Neural crest cell (in vitro differentiated cells): Measurements from ENCODE around the gene MED16. TPM values are rescaled to one million over a fixed set of nuclear protein-coding genes. Genes with fewer than 3 reads are reported as not detected.

Experiments
- DNase-seq: peaks from one replicate; pipeline ENCODE4 v3.0.0; 2021; ENCODE audit warnings: low read depth, mixed read lengths, low spot score
- H3K27ac Mint-ChIP-seq: one replicate; pipeline ENCODE4 v1.8.0; 2021; ENCODE audit warnings: mild to moderate bottlenecking, mixed read lengths; ENCODE audit not compliant: unreplicated experiment
- H3K27me3 Mint-ChIP-seq: 2 replicates; pipeline ENCODE4 v1.8.0; 2021; ENCODE audit warnings: low read depth, mild to moderate bottlenecking, mixed read lengths
- H3K36me3 Mint-ChIP-seq: 2 replicates; pipeline ENCODE4 v1.8.0; 2021; ENCODE audit warnings: low read depth, mild to moderate bottlenecking, mixed read lengths
- H3K4me1 Mint-ChIP-seq: 2 replicates; pipeline ENCODE4 v1.8.0; 2021; ENCODE audit warnings: mixed read lengths
- H3K4me3 Mint-ChIP-seq: one replicate; pipeline ENCODE4 v1.8.0; 2021; ENCODE audit warnings: mild to moderate bottlenecking, mixed read lengths
- H3K9me3 Mint-ChIP-seq: 2 replicates; pipeline ENCODE4 v1.8.0; 2021; ENCODE audit warnings: mixed read lengths
- total RNA-seq: library from RNA; stranded (reverse); gene quantifications from 2 replicates; pipeline ENCODE4 v1.2.1, GENCODE V29; 2021
- TF ChIP-seq, protein P1 (sequence below): fragments of 200-600 bp; sonication (generic); conservative IDR thresholded peaks from 2 replicates; pipeline ENCODE4 v1.5.0; 2021; ENCODE audit warnings: antibody characterized with exemption, mild to moderate bottlenecking

MED16 gene
- total RNA-seq, 1 donor from 2014 or later, result 77.7 TPM

DNA sequence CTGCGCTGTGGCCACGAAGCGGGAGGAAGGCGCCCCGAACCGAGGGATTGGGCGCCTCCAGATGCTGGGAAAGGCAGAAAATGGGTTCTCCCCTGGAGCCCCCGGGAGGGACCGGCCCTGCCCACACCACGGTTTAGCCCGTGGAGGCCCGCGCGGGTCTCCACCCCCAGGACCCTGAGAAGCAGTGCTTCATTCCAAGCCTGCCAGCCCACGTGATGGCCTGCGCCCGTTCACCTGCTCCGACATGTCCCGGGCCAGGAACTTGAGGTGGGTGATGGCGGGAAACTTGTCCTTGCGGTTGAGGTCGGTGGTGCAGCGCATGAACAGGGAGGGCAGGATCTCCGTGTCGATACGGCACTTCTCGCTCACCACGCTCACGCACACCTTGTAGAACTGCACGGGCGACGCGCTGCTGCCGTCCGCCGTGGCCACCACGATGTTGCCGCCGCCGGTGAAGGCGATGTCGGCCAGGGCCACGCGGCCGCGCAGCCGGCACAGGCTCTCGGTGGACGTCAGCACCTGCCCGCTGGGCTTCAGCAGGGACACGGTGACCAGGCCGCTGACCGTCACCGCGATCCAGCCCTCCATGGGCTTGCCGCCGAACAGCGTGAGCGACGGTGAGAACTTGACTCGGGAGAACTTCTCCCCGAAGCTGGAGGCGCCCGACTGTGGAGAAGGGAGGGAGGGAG lies 7.3 kb downstream of the MED16 start:
- Mint-ChIP-seq H3K4me3 (no peak overlapping the region), H3K9me3 (no peaks in the 10 kb centered on the region), H3K27ac (no peak overlapping the region), H3K27me3 (no peaks in the 10 kb centered on the region), H3K4me1 (no peaks in the 10 kb centered on the region), H3K36me3 (no peaks in the 10 kb centered on the region)
- DNase-seq, result no peak
- TF ChIP-seq, protein P1, sequence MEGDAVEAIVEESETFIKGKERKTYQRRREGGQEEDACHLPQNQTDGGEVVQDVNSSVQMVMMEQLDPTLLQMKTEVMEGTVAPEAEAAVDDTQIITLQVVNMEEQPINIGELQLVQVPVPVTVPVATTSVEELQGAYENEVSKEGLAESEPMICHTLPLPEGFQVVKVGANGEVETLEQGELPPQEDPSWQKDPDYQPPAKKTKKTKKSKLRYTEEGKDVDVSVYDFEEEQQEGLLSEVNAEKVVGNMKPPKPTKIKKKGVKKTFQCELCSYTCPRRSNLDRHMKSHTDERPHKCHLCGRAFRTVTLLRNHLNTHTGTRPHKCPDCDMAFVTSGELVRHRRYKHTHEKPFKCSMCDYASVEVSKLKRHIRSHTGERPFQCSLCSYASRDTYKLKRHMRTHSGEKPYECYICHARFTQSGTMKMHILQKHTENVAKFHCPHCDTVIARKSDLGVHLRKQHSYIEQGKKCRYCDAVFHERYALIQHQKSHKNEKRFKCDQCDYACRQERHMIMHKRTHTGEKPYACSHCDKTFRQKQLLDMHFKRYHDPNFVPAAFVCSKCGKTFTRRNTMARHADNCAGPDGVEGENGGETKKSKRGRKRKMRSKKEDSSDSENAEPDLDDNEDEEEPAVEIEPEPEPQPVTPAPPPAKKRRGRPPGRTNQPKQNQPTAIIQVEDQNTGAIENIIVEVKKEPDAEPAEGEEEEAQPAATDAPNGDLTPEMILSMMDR, result no peak

DNA sequence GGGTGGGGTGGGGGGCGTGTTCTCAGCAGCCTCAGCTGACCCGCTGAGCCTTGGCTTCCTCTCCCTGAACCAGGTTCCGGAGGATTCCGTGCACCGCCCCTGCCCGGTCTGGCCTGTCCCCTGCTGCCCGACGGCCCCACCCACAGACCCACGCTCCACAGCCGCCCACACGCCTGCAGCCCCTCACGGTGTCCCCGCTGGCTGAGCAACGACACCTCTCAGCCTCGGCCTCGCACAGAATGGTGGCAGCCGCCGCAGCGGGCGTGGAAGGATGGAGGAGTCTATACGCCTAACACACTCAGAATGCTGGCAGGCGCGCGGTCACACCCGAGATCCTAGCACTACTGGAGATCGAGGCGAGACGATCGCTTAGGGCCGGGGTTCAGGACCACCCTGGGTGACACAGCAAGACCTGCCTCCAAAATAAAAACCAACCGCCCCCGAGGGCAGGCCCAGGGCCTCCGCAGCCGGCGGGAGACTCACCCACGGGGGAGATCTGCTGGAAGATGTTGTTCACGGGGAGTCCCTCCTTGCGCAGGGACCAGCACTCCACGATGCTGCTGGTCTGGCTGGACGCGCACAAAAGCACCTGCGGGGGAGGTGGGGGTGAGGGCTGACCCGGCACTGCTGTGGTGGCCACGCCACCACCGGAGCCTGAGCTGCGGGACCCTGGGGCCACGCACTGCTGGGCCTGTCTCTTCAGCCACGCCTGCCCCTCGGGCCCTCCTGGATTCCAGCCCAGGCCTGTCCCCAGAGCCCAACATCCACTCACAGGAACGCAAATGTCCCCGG lies 8.4 kb downstream of the MED16 start:
- no peaks in the 10 kb centered on the region for H3K9me3 Mint-ChIP-seq
- no peak overlapping the region for H3K4me3 Mint-ChIP-seq
- H3K27ac Mint-ChIP-seq, result no peak overlapping the region
- H3K27me3 Mint-ChIP-seq, result no peaks in the 10 kb centered on the region
- TF ChIP-seq, protein P1, result no peak
- DNase-seq, result no peak
- H3K4me1 Mint-ChIP-seq, result no peaks in the 10 kb centered on the region
- H3K36me3 Mint-ChIP-seq, result no peaks in the 10 kb centered on the region

DNA sequence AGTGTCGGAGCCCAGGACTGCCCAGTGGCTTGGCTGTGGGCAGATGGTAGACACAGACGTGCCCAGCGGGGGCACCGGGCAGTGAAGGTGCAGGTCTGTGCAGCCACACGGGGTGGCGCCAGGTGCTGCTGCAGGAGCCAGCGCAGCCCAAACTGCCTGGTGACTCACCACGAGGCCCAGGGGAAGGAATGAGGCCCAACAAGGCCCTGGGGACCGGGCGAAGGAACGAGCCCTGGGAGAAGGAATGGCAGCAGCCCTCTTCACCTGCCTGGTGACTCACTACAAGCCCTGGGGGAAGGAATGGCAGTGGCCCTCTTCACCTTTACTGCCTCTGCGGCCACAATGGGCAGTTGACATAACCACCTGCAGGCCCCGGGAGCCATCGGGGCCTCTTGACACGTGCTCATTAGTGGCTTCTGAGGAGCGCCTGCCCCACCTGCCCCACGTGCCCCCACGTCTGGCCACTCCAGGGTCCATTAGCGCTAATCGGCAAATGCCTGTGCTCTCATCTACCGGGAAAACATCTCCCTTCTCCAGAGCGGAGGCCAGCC lies 9.3 kb downstream of the MED16 start:
- DNase-seq, result no peak

DNA sequence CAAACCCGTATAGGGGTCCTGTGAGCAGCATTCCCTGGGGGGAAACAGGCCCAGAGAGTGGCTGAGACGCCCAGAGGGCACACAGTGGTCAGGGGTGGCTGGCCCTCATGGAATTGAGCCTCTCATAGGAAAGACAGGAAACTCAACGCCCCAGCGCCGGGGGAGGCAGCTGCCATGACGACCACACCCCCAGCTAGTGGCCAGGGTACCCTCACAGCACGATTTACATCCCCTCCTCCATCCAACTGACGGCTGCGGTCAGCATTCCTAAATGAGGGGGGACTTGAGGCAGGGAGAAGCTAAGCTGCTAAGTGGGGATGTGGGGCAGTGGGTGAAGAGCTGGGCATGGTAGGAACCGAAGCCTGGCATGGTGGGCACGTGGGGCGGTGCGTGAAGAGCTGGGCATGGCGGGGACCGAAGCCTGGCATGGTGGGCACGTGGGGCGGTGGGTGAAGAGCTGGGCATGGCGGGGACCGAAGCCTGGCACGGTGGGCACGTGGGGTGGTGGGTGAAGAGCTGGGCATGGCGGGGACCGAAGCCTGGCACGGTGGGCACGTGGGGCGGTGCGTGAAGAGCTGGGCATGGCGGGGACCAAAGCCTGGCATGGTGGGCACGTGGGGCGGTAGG lies 10.0 kb downstream of the MED16 start:
- no peak for DNase-seq
- Mint-ChIP-seq H3K4me1 (no peaks in the 10 kb centered on the region), H3K36me3 (no peaks in the 10 kb centered on the region), H3K9me3 (no peaks in the 10 kb centered on the region), H3K4me3 (no peak overlapping the region), H3K27ac (no peak overlapping the region), H3K27me3 (no peaks in the 10 kb centered on the region)
- TF ChIP-seq, protein P1, result no peak

More for the DNA sequence above, 9.3 kb downstream of the MED16 start:
- Mint-ChIP-seq H3K4me1 (no peaks in the 10 kb centered on the region), H3K27ac (no peak overlapping the region), H3K36me3 (no peaks in the 10 kb centered on the region), H3K4me3 (no peak overlapping the region), H3K27me3 (no peaks in the 10 kb centered on the region), H3K9me3 (no peaks in the 10 kb centered on the region)
- TF ChIP-seq, protein P1, result no peak

DNA sequence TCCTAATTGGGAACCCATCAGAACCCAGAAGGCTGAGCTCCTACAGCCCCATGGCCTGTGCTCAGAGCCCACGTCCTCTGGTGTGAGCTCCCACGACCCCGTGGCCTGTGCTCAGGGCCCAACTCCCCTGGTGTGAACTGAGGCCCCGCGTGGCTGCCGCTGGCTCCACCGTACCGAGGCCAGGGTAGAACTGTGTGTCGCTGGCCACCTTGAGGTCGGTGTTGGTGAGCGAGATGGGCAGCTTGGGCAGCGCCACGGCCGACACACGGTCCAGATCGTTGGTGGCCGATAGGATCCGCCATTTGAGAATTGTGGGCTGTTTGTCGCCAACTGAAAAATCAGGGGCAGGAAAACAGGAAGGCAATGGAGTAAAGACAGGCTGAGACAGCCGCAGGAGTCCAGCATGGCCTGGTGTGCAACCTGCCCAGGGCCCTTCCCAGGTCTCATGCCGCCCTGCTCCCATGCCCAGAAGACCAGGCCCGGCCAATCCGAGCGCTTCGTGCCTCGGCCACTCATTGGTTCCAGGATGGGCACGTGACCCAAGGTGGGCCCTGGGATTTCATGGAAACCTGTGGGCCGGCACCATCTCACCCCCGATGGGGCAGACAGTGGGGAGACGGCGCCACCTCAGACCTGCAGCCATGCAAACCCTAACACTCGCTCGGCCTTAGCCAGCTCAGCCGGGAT lies 11.5 kb downstream of the MED16 start:
- Mint-ChIP-seq H3K36me3 (no peaks in the 10 kb centered on the region), H3K4me3 (no peak overlapping the region), H3K4me1 (no peaks in the 10 kb centered on the region), H3K9me3 (no peaks in the 10 kb centered on the region), H3K27ac (no peak overlapping the region), H3K27me3 (no peaks in the 10 kb centered on the region)
- no peak for DNase-seq
- TF ChIP-seq, protein P1, result no peak
